ENCODE results near the gene COL25A1. TPM values are rescaled to one million over a fixed set of nuclear protein-coding genes. Genes with fewer than 3 reads are reported as not detected.

The COL25A1 gene
- total RNA-seq, 1 donor, result 6.9 TPM

DNA sequence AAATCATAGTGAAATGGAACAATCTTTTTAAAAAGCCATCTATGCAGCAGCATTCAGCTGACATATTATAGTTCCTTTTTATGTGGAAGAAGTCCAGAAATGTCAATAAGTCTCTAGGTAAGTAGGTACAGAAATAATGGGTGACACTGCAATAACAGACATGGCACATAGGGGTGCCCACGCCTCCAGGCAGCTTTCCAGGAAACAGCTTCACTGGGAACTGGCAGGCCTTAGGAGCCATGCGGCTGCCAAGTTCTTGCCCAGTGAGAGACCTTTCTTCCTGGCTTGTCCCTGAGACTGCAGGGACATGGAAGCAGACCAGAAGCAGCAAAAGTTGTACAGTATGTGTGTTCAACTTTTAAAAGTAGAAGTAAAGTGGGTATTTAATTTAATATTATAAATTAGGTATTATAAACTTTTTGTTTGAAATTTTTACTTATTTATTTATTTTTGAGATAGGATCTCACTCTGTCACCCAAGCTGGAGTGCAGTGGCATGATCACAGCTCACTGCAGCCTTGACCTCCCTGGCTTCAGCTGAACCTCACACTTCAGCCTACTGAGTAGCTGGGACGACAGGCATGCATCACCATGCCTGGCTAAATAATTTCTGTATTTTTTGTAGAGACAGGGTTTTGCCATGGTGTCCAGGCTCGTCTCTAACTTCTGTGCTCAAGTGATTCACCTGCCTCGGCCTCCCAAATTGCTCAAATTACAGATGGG is 527.5 kb downstream of the COL25A1 start:
- TF ChIP-seq, protein P1, sequence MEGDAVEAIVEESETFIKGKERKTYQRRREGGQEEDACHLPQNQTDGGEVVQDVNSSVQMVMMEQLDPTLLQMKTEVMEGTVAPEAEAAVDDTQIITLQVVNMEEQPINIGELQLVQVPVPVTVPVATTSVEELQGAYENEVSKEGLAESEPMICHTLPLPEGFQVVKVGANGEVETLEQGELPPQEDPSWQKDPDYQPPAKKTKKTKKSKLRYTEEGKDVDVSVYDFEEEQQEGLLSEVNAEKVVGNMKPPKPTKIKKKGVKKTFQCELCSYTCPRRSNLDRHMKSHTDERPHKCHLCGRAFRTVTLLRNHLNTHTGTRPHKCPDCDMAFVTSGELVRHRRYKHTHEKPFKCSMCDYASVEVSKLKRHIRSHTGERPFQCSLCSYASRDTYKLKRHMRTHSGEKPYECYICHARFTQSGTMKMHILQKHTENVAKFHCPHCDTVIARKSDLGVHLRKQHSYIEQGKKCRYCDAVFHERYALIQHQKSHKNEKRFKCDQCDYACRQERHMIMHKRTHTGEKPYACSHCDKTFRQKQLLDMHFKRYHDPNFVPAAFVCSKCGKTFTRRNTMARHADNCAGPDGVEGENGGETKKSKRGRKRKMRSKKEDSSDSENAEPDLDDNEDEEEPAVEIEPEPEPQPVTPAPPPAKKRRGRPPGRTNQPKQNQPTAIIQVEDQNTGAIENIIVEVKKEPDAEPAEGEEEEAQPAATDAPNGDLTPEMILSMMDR (IDR thresholded peaks at IDR 0.05; ENCODE audit: insufficient read depth, low read depth, low read length), result no peak
- H3K4me3 ChIP-seq (ENCODE audit: low read depth, low read length), result no peak overlapping the region
- DNase-seq (ENCODE audit: low read depth), result no peak

DNA sequence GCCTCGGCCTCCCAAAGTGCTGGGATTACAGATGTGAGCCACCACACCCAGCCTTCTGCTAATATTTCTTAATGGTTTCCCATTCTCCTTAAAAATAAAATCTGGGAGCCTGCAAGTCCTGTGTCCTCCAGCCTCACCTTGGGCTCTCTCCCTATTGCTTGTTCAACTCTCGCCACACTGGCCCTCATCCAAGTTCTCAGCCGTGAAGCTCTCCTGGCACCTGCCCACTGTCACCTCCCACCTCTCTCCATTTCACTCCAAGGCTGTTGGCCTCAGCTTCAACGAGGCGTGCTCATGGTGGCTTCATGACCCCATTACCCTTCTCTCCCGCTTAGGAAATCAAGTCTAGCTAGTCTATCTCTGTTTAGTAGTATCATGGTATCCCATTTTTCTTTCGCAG is 530.1 kb downstream of the COL25A1 start:
- TF ChIP-seq, protein P1 (IDR thresholded peaks at IDR 0.05; ENCODE audit: insufficient read depth, low read depth, low read length), result no peak
- DNase-seq (ENCODE audit: low read depth), result no peak
- H3K4me3 ChIP-seq (ENCODE audit: low read depth, low read length), result no peak overlapping the region

DNA sequence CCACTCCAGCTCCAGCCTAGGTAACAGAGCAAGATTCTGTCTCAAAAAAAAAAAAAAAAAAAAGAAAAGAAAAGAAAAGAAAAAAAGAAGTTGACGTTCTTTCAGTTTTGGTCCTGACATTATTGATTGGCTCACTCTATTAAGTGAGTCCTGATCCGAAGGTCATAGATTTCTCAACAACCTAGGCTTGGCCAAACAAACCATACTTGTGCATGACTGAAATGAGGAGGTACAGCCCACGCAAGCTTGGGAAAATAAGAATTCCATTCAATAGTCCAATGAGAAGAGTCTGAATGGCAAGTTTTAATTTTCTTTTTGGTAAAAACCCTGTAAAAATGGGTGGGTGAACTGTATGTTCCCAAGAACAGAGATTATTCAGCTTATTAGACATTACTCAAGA is 536.4 kb downstream of the COL25A1 start:
- TF ChIP-seq, protein P1 (IDR thresholded peaks at IDR 0.05; ENCODE audit: insufficient read depth, low read depth, low read length), result no peak
- H3K4me3 ChIP-seq (ENCODE audit: low read depth, low read length), result no peak overlapping the region
- no peak for DNase-seq (ENCODE audit: low read depth)

DNA sequence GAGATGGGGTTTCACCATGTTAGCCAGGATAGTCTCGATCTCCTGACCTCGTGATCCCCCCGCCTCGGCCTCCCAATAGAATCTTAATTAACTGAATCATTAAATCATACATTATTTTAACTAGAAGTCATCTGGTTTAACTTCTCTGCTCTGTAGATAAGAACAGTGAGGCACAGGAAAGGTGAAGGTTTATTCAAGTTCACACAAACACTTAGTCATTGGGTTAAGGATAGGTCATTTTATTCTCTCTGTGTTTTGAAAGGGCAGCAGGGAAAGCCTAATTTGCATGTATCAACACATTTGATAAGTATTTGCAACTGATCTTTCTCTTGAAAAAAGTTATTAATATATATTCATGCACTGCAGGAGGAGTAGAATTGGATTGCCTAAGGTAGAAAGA is 538.5 kb downstream of the COL25A1 start:
- TF ChIP-seq, protein P1 (IDR thresholded peaks at IDR 0.05; ENCODE audit: insufficient read depth, low read depth, low read length), result no peak
- H3K4me3 ChIP-seq (ENCODE audit: low read depth, low read length), result no peak overlapping the region
- no peak for DNase-seq (ENCODE audit: low read depth)

DNA sequence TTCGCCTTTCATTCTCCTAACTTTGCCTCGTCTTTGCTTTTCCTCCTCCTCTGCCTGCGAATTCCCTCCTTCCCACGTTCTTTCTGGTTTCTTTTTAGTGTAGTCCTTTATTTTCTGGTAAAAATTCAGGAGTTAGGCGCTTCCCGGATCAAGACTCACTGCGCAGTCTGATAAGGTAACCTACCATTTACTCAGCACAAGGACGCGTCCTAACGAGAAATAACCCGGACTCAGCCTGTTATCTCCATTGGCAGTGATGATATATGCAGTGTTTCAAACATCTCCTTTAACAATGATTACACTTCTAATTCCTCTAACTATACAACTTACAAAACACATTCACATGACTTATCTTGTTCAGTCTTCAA is 539.2 kb downstream of the COL25A1 start:
- peak overlapping the region; percentile 54 for H3K4me3 ChIP-seq (ENCODE audit: low read depth, low read length)
- TF ChIP-seq, protein P1 (IDR thresholded peaks at IDR 0.05; ENCODE audit: insufficient read depth, low read depth, low read length), result no peak
- DNase-seq (ENCODE audit: low read depth), result no peak

DNA sequence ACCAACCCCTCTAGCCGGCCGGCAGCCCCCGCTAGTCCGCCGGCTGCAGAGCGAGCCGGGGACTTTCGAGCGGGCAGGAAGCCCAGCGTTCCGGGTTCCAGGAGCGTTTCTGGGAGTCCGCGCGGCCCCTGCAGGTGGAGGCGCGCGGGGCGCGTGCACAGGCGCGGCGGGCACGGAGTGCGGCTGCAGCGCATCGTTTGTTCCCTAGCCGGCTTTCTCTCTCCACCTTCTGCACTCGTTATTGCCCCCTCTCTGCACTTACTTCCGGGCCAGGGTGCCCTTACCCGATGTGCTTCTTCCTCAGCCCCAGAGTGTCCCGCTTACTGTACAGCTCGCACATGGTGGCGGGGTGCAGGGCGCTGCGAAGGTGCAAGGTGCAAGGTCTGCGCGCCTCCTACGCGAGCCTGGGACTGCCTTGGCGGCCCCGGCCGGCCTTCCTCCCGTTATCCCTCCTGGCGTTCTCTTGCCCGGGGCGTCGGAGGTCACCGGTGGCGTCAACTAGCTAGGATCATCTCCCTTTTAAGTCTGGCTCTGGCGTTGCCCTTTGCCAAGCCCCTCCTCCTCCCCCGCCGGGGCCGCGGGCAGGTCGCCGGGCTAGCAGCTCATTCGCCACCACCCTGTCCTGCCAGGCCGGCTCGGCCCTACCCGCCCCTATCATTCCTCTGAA is 539.8 kb downstream of the COL25A1 start, which contains the start of gene ETNPPL:
Gene ETNPPL, minus strand, starts transcription at position 495 of the 667 bp plus-strand sequence. Its CDS starts 155 bp downstream, at position 340.
- TF ChIP-seq, protein P1 (IDR thresholded peaks at IDR 0.05; ENCODE audit: insufficient read depth, low read depth, low read length), result no peak
- no peak for DNase-seq (ENCODE audit: low read depth)
- peak within 1 kb of the TSS; percentile 54 for H3K4me3 ChIP-seq (ENCODE audit: low read depth, low read length)

Other genes with a start within 250 kb of the COL25A1 start
- 14.5 and 19.9 TPM in 2 replicates for gene SEC24B, start 131.2 kb upstream of the COL25A1 start, total RNA-seq